MM.1S (cell line): ENCODE data around the gene USP11.

Source experiments
- DNase-seq: peaks from one replicate; pipeline ENCODE4 v3.0.0-alpha.2; 2015
- H2AFZ ChIP-seq: fragments of 300-600 bp; sonication (generic); 2 replicates; pipeline ENCODE4 v1.6.0; 2016; ENCODE audit warnings: antibody characterized with exemption, low read length
- H3F3A ChIP-seq: fragments of 300-600 bp; sonication (generic); 2 replicates; pipeline ENCODE4 v1.6.1; 2016; ENCODE audit warnings: mild to moderate bottlenecking, antibody characterized with exemption, low read length, moderate library complexity, mixed read lengths; ENCODE audit not compliant: insufficient read depth
- H3K27ac ChIP-seq: fragments of 300-600 bp; sonication (generic); 2 replicates; pipeline ENCODE4 v1.5.1; 2016; ENCODE audit warnings: mild to moderate bottlenecking, low read length
- H3K27me3 ChIP-seq: fragments of 300-600 bp; sonication (generic); replicated peaks from 2 replicates; pipeline ENCODE4 v1.6.0; 2016; ENCODE audit warnings: low read length; ENCODE audit not compliant: insufficient read depth
- H3K36me3 ChIP-seq: fragments of 300-600 bp; sonication (generic); replicated peaks from 2 replicates; pipeline ENCODE4 v1.6.1; 2016; ENCODE audit warnings: mild to moderate bottlenecking, low read length, mixed read lengths; ENCODE audit not compliant: insufficient read depth
- H3K4me1 ChIP-seq: fragments of 300-600 bp; sonication (generic); 2 replicates; pipeline ENCODE4 v1.6.1; 2016; ENCODE audit warnings: low read length, mixed read lengths
- H3K4me2 ChIP-seq: fragments of 300-600 bp; sonication (generic); 2 replicates; pipeline ENCODE4 v1.6.0; 2016; ENCODE audit warnings: low read depth, low read length
- H3K4me3 ChIP-seq: fragments of 300-600 bp; sonication (generic); 2 replicates; pipeline ENCODE4 v1.5.1; 2016; ENCODE audit warnings: low read length, mixed read lengths
- H3K79me2 ChIP-seq: fragments of 300-600 bp; sonication (generic); 2 replicates; pipeline ENCODE4 v1.6.1; 2016; ENCODE audit warnings: mixed run types, low read length, mixed read lengths
- H3K9ac ChIP-seq: fragments of 300-600 bp; sonication (generic); 2 replicates; pipeline ENCODE4 v1.6.1; 2016; ENCODE audit warnings: low read length, mixed read lengths
- H3K9me2 ChIP-seq: fragments of 300-600 bp; sonication (generic); replicated peaks from 2 replicates; pipeline ENCODE4 v1.6.1; 2016; ENCODE audit warnings: mild to moderate bottlenecking, low read length, mixed read lengths; ENCODE audit not compliant: insufficient read depth
- H3K9me3 ChIP-seq: fragments of 300-600 bp; sonication (generic); replicated peaks from 2 replicates; pipeline ENCODE4 v1.6.1; 2016; ENCODE audit warnings: mild to moderate bottlenecking, low read length, mixed read lengths; ENCODE audit not compliant: insufficient read depth
- H4K20me1 ChIP-seq: fragments of 300-600 bp; sonication (generic); 2 replicates; pipeline ENCODE4 v1.6.1; 2016; ENCODE audit warnings: mild to moderate bottlenecking, low read length, moderate library complexity, mixed read lengths; ENCODE audit not compliant: insufficient read depth
- EZH2 ChIP-seq: fragments of 300-600 bp; sonication (generic); optimal IDR thresholded peaks from 2 replicates; pipeline ENCODE3; 2017; ENCODE audit warnings: low read depth, mild to moderate bottlenecking, antibody characterized with exemption, low read length, mixed read lengths
- EZH2phosphoT487 ChIP-seq: fragments of 300-600 bp; sonication (generic); IDR thresholded peaks from 2 replicates; pipeline ENCODE4 v1.6.1; 2018; ENCODE audit warnings: antibody characterized with exemption, low read length
- TF ChIP-seq, protein P1 (sequence below): fragments of 300-600 bp; sonication (generic); IDR thresholded peaks from 2 replicates; pipeline ENCODE4 v1.5.1; 2016; ENCODE audit warnings: antibody characterized with exemption, low read length, mixed read lengths

The USP11 gene

DNA sequence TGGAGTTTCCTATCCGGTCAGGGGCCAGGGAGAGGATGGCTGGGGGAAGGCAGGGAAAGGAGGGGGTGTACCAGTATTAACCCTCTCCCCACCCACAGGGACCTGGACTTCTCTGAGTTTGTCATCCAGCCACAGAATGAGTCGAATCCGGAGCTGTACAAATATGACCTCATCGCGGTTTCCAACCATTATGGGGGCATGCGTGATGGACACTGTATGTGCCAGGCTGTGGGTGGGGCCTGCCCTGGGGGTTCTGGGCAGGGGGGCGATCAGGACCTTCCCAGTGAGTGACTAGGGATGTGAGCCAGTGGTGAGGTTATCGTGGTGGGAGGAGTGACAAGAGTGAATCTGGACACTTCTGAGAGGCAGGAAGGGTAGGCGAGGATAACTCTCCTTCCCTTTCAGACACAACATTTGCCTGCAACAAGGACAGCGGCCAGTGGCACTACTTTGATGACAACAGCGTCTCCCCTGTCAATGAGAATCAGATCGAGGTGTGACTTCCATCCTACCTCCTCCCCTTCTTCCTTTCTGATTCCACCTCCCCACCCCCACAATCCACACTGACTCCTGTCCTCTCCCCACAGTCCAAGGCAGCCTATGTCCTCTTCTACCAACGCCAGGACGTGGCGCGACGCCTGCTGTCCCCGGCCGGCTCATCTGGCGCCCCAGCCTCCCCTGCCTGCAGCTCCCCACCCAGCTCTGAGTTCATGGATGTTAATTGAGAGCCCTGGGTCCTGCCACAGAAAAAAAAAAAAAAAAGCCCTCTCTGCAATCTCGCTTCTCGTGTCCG, 14.6 kb downstream of the USP11 start:
- Histone ChIP-seq H3F3A (no peaks in the 10 kb centered on the region), H3K79me2 (no peaks in the 10 kb centered on the region), H3K4me1 (no peaks in the 10 kb centered on the region), H3K27ac (no peak overlapping the region), H3K9ac (no peak overlapping the region), H3K4me2 (no peak overlapping the region), H3K36me3 (no peaks in the 10 kb centered on the region), H3K27me3 (no peaks in the 10 kb centered on the region), H4K20me1 (no peaks in the 10 kb centered on the region), H3K9me2 (no peaks in the 10 kb centered on the region), H3K9me3 (no peaks in the 10 kb centered on the region), H2AFZ (no peak overlapping the region), H3K4me3 (no peak overlapping the region)
- TF ChIP-seq, protein P1, sequence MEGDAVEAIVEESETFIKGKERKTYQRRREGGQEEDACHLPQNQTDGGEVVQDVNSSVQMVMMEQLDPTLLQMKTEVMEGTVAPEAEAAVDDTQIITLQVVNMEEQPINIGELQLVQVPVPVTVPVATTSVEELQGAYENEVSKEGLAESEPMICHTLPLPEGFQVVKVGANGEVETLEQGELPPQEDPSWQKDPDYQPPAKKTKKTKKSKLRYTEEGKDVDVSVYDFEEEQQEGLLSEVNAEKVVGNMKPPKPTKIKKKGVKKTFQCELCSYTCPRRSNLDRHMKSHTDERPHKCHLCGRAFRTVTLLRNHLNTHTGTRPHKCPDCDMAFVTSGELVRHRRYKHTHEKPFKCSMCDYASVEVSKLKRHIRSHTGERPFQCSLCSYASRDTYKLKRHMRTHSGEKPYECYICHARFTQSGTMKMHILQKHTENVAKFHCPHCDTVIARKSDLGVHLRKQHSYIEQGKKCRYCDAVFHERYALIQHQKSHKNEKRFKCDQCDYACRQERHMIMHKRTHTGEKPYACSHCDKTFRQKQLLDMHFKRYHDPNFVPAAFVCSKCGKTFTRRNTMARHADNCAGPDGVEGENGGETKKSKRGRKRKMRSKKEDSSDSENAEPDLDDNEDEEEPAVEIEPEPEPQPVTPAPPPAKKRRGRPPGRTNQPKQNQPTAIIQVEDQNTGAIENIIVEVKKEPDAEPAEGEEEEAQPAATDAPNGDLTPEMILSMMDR: no peak
- TF ChIP-seq EZH2phosphoT487 (no peak), EZH2 (no peak)
- no peak for DNase-seq

DNA sequence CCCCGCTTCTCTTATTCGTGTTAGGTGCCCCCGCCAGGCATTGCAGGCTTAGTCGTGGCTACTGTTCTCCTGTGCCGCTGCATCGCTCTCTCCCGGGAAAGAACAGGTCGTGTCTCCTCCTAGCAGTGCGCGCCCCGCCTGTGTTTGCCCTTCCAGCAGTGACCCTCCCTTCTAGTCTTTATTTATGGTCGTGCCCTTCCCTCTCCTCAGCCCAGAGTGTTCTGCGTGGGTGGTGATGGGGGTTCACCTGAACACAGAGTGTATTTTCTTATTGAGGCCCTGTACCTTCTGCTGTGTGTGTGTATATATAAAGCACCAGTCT, 15.2 kb downstream of the USP11 start:
- Histone ChIP-seq H3K79me2 (no peaks in the 10 kb centered on the region), H3K4me3 (no peak overlapping the region), H3K36me3 (no peaks in the 10 kb centered on the region), H3K9me2 (no peaks in the 10 kb centered on the region), H3K9me3 (no peaks in the 10 kb centered on the region), H3K9ac (no peak overlapping the region), H4K20me1 (no peaks in the 10 kb centered on the region), H3K27ac (no peak overlapping the region), H3K27me3 (no peaks in the 10 kb centered on the region), H2AFZ (no peak overlapping the region), H3K4me2 (no peak overlapping the region), H3K4me1 (no peaks in the 10 kb centered on the region), H3F3A (no peaks in the 10 kb centered on the region)
- TF ChIP-seq EZH2phosphoT487 (no peak), EZH2 (no peak)
- TF ChIP-seq, protein P1: no peak
- DNase-seq: no peak

DNA sequence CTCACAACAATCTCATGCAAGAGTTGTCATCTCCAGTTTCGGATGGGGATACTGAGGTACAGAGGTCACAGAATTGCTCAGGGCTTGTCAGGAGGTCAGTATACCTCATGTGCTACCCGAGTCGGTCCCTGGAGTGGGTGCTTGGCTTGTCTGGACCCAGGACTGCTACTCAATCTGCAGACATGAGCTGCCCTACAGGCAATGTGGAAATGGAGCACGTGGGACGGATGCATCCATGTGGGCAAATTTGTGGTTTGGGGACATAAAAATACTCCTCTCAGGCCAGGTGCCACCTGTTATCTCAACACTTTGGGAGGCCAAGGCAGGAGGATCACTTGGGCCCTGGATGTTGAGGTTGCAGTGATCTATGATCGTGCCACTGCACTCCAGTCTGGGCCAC, 15.8 kb downstream of the USP11 start:
- H3K4me1 ChIP-seq: no peaks in the 10 kb centered on the region
- H3F3A ChIP-seq: no peaks in the 10 kb centered on the region
- H3K9ac ChIP-seq: no peak overlapping the region
- H2AFZ ChIP-seq: no peak overlapping the region
- no peaks in the 10 kb centered on the region for H3K9me3 ChIP-seq
- H3K4me2 ChIP-seq: no peak overlapping the region
- H3K36me3 ChIP-seq: no peaks in the 10 kb centered on the region
- H4K20me1 ChIP-seq: no peaks in the 10 kb centered on the region
- no peak overlapping the region for H3K27ac ChIP-seq
- TF ChIP-seq EZH2phosphoT487 (no peak), EZH2 (no peak)
- TF ChIP-seq, protein P1: no peak
- no peak for DNase-seq
- H3K79me2 ChIP-seq: no peaks in the 10 kb centered on the region
- H3K27me3 ChIP-seq: no peaks in the 10 kb centered on the region
- no peak overlapping the region for H3K4me3 ChIP-seq
- H3K9me2 ChIP-seq: no peaks in the 10 kb centered on the region
